Hindlimb muscle (tissue), 1 donor: ENCODE data around the gene CYP4B1. TPM values are rescaled to one million over a fixed set of nuclear protein-coding genes. Genes with fewer than 3 reads are reported as not detected.
"Not testable (repeated sequence)": the region's sequence is repeated elsewhere in the genome, so short reads cannot be mapped to it uniquely, and the experiment has no call there.

ENCODE experiments used
- DNase-seq: peaks from one replicate; pipeline ENCODE4 v3.0.0-alpha.2; 2013
- polyA plus RNA-seq: library from polyadenylated mRNA; unstranded; fragments of 120-200 nt; gene quantifications from one replicate; pipeline ENCODE4 v1.2.1, GENCODE V29; 2013; ENCODE audit not compliant: insufficient read length

CYP4B1 gene
- polyA plus RNA-seq, 1 donor, result not detected

DNA sequence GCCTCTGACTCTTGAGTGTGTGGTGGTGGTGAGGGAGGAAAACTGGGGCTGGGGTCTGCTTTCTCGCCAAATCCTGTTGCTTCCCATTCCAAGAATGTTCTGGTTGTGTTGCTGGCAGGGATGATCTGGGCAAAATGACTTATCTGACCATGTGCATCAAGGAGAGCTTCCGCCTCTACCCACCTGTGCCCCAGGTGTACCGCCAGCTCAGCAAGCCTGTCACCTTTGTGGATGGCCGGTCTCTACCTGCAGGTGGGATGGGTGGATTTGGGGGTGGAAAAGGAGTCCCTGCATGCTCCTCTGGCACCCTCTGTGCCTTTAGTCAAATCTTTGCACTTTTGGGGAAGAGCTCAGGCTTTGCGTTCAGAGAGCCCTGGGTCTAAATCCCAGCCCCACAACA lies 18.1 kb downstream of the CYP4B1 start:
- no peak for DNase-seq

DNA sequence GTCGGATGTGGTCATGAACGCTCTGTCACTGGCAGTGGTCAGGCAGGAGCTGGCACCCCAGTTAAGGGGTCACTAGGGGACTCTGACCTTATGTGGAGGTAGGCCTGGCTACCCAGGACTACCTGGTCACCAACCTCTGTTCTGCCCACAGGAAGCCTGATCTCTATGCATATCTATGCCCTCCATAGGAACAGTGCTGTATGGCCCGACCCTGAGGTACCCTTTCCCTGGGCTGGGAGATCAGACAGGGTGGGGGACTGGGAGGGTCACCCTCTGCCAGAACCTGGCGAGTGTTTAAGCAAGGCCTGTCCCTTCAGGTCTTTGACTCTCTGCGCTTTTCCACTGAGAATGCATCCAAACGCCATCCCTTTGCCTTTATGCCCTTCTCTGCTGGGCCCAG lies 19.0 kb downstream of the CYP4B1 start:
- no peak for DNase-seq

GRCh38 chr1:46818591-46818990 lies 19.7 kb downstream of the CYP4B1 start:
- no peak for DNase-seq

GRCh38 chr1:46819335-46819734 lies 20.5 kb downstream of the CYP4B1 start:
- DNase-seq, result no peak

DNA sequence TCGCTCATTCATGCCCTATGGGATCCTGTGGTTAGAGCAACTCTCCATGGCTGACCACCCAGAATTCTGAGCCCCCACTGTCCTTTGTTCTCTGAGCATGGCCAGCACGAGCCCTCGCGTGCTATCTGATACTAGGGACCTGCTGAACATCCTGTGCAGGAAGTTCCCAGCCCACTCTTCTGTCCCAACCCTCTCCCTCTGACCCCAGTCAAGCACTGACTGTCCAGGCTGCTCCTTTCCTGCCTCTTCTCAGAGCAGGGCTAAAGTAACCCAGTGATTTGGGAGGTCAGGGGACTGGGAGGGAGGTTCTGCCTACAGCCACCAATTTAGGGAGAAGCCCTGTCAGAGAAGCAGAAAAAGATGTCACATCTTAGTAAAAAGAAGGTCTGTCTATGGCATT lies 21.2 kb downstream of the CYP4B1 start:
- no peak for DNase-seq

DNA sequence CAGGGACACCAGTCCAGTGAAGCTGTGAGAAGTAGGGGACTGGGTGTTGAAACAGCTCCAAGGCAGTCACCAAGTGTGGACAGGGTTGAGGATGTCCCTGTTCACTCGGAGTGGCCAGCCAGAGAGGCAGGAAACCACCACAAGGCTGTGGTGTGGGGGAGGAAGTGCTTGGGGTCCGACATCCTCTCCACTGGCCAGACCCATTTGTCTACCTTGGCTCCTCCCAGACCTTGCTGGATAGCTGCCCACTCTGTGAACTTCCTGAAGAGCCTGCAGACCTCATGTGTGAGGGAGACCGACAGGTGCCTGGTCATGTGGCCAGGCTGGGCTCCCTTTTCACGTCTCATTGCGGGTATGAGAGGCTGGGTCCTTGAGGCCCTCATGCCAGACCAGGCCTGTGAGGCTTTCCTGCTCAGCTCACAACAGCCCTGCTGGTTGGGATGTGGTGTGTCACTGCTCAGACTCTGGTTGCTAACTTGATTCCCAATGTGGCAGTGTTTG lies 21.8 kb downstream of the CYP4B1 start:
- DNase-seq, result no peak

- no peak for DNase-seq
These were observed 23.5 kb downstream of the CYP4B1 start for GRCh38 chr1:46822248-46822826.

DNA sequence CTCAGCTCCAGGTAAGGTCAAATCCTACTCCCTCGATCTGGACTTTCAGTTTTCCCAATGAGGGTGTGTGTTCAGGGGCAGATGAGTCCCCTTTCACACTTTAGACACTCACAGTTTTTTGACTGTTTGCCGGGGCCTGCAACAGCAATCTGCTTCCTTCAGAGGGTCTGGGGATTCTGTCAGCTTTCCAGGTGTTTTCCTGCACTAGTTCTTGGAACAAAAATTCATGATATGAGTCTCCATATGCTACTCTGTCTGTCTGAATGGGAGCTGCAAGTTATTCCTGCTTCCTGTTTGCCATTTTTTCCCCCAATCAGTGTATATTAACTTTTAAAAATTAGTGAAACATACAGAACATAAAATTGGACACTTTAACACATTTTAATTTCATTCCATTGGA lies 24.3 kb downstream of the CYP4B1 start:
- no peak for DNase-seq

GRCh38 chr1:46826892-46827291 lies 28.0 kb downstream of the CYP4B1 start:
- not testable (repeated sequence) for DNase-seq

DNA sequence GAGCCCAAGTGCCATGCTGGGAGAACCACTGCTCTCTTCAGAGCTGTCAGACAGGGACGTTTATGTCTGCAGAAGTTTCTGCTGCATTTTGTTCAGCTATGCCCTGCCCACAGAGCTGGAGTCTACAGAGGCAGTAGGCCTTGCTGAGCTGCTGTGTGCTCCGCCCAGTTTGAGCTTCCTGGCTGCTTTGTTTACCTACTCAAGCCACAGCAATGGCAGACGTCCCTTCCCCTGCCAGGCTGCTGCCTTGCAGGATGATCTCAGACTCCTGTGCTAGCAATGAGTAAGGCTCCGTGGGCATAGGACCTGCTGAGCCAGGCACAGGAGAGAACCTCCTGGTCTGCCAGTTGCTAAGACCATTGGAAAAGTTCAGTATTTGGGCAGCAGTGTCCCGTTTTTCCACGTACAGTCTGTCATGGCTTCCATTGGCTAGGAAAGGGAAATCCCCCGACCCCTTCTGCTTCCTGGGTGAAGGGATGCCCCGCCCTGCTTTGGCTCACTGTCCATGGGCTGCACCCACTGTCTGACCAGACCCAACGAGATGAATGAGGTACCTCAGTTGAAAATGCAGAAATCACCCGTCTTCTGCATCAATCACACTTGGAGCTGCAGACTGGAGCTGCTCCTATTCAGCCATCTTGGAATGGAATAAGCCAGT lies 31.9 kb downstream of the CYP4B1 start:
- no peak for DNase-seq

GRCh38 chr1:46835469-46835868 lies 36.6 kb downstream of the CYP4B1 start:
- DNase-seq, result not testable (repeated sequence)

DNA sequence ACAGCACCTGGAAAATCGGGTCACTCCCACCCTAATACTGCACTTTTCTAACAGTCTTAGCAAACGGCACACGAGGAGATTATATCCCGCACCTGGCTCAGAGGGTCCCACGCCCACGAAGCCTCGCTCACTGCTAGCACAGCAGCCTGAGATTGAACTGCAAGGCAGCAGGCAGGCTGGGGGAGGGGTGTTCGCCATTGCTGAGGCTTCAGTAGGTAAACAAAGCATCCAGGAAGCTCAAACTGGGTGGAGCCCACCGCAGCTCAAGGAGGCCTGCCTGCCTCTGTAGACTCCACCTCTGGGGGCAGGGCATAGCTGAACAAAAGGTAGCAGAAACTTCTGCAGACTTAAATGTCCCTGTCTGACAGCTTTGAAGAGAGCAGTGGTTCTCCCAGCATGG lies 47.5 kb downstream of the CYP4B1 start:
- DNase-seq, result not testable (repeated sequence)

DNA sequence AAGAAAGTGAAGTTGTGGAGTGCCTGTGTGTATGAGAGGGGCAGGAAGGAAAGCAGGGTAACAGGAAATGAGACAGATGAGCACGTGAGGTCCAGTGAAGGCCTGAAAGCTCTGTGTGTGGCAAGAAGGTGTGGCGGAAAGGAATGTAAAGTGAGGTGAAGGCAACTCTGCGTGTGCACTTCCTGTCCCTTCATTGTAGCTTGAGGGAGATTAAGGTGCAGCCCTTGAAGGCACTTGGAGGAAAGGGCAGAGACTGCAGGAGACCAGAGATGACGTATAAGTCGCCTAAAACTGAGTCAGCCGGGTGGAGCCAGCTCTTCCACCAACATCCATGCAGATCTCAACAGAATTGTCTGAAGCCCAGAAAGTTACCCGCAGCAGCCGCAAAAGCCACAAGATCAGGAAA lies 58.8 kb downstream of the CYP4B1 start:
- not testable (repeated sequence) for DNase-seq

DNA sequence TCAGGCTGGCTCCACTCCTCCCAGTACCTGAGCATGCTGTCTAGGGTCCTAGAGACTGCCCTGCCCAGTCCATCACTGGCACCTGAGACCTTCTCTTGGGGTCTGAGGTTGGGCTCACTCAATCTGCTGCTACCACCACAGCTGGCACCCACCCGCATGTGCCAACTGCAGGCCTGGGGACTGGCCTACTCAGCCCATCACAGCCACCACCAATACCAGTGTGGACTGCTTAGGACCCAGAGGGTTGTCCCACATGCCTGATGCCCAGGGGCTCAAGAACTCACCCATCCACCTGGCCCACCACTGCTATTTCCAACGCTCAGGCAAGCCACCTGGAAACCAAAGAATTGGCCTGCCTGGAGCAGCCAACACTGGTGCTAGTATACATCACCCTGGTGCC lies 63.5 kb downstream of the CYP4B1 start:
- no peak for DNase-seq

Other genes with a start within 250 kb of the CYP4B1 start
- gene KNCN, start 247.4 kb upstream of the CYP4B1 start, polyA plus RNA-seq, result not detected
- gene MKNK1, start 194.8 kb upstream of the CYP4B1 start, polyA plus RNA-seq, result 34.1 TPM
- 12.3 TPM for gene MOB3C, start 182.2 kb upstream of the CYP4B1 start, polyA plus RNA-seq
- 51.7 TPM for gene ATPAF1, start 130.7 kb upstream of the CYP4B1 start, polyA plus RNA-seq
- 0.28 TPM for gene TEX38, start 127.2 kb upstream of the CYP4B1 start, polyA plus RNA-seq
- 95.7 TPM for gene EFCAB14, start 79.9 kb upstream of the CYP4B1 start, polyA plus RNA-seq
- gene CYP4A11, start 142.4 kb downstream of the CYP4B1 start, polyA plus RNA-seq, result 0.22 TPM
- 4.1 TPM for gene CYP4X1, start 224.6 kb downstream of the CYP4B1 start, polyA plus RNA-seq